DLD1 (cell line): ENCODE measurements around the gene PRKCI.

Experiments
- in situ Hi-C: cut with HindIII; loops from 2 replicates; pipeline ENCODE4 v1.10.0; 2017; ENCODE audit warnings: low sequenced_read_pairs

Gene PRKCI

DNA sequence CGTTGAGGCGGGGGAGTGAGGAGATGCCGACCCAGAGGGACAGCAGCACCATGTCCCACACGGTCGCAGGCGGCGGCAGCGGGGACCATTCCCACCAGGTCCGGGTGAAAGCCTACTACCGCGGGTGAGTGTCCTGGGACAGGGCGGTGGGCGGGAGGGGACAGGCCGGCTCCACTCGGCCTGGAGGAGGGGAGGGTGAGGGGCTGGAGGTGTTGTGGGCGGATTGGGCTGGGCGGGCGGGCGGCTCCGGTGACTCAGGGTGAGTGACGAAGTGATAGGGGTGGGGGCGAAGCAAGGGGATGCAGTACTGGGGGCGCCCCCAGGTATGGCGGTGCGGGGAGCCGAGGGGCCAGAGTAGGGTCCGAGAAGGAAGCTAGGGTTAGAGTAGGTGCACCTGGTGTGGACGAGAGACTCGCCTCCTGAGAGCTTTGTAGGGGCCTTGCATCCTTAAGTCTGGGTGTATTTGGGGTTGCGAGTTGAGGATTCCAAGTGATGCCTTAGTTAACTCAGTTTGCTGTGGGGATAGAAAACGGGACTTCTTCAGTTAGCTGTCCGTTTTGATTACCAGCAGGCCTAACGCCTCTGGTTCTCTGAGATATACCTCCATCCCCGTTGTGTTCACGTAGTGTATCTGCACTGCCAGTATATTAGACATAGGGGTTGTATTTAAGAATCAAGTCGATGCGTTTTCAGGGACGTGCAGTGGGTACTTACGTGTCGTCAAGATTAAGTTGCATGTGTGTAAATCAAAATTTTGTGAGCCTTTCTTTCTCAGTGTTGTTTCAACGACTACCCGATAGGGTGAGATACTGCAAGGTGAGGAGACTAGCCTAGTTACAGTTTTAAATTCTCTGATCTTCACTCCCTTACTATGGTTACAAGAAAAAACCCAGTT, 670 bp downstream of the PRKCI start:
- in situ Hi-C loops, result no loop called here

DNA sequence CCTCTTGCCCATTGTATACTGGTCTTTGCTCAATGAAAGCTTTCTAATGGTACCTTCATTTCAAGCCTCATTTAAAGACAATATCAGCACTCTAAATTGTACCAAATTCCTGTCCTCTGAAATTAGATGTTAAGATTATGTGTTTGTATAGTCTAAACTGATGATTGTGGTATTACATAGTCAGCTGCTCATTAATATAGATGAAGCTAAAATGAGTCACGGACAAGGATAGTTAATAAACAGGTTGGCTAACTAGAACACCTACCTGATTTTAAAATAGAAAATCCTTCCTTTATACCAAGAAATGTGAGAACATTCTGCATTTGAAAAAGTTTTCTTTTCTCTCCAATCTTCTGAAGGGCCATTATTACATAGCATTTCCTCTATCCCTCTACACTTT, 2.9 kb downstream of the PRKCI start:
- in situ Hi-C loops, result loop anchor here (5.0 kb wide), 1 partner anchor 42 kb away; no protein-coding TSS in a partner anchor

DNA sequence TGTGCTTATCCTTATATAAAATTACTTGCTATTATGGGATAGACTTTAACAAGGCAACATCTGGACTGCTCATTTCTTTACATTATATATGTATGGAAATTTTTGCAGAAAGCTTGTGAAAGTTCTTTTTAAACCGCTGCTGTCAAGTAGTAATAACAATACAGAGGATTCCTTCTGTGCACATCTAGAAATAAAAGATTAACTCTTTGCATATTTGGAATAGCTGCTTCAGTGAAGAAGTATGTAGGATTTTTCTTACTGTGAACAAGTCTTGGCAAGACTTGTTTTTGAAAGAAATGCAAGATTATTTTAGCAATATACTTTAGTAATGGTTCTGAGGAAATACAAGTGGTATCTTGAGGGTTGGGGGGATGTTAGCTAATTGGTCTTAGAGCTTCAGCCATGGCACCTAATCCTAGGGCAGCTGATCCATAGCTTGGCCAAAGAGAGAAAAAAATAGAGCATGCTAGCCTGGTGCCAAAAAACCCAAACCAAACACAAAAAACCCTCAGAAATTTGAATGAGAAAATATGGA, 4.3 kb downstream of the PRKCI start:
- in situ Hi-C loops, result loop anchor here (5.0 kb wide), 1 partner anchor 41 kb away; no protein-coding TSS in a partner anchor

DNA sequence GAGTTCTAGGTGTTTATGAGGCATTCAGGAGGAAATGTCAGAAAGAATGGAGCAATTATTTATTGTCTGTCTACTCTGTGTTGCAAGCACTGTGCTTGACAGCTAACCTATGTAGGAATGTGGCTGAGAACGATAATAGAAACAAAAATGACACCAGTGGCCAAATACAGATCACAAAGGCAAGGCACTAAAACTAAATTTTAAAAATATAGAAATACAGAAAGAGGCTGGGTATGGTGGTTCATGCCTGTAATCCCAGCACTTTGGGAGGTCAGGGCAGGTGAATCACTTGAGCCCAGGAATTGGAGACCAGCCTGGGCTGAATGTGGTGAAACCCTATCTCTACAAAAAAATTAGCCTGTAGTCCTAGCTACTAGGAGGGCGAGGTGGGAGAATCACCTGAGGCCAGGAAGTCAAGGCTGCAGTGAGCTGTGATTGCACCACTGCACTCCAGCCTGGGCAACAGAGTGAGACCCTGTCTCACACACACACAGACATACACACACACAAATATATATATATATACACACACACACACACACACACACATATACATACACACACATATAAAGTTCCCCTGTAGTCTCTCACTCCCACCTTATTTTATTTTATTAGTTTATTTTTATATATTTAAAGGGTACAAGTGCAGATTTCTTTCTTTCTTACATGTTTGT, 6.0 kb downstream of the PRKCI start:
- in situ Hi-C loops, result loop anchor here (5.0 kb wide), 1 partner anchor 39 kb away; no protein-coding TSS in a partner anchor

DNA sequence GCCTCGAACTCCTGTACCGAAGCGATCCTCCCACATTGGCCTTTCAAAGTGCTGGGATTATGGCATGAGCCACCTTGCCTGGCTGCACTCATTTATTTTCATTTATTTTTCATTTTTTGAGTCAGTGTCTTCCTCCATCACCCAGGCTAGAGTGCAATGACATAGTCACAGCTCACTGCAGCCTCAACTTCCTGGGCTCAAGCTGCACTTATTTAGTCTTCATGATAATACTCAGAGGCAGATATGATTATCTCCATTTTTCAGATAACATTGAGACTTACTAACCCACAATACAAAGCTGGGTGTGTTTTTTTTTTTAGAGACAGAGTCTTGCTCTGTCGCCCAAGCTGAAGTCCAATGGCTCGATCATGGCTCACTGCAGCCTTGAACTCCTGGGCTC, 10.0 kb downstream of the PRKCI start:
- in situ Hi-C loops, result no loop called here

DNA sequence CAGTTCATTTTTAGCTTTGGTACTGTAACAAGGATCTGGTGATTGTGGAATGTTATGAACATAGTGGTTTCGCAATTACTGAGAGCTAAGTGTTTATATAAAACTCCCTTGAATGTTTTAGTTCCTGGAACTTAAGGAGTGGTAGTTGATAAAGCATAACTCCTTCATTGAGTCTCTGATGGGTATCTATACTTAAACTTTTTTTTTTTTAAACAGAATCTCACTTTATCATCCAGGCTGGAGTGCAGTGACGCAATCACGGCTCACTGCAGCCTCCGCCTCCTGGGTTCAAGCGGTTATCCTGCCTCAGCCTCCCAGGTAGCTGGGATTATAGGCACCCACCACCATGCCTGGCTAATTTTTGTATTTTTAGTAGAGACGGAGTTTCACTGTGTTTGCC, 11.3 kb downstream of the PRKCI start:
- in situ Hi-C loops, result no loop called here

DNA sequence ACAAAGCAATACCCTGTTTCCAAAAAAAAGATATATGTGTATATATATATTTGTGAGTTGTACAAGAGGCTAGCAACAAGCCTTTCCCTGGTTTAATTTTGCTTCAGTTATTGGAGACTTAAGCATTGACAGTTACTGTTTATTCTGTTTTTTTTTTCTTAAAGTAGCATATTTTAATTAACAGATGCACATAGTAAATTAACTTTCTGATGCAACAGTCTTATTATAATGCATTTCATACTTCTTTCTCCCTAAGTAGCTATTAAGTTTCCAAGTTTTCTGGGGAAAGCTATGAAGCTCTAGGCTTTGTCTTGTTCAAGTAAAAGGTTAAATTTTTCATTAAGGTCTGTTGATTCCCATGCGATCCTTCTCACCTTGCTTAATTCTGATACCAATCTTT, 17.9 kb downstream of the PRKCI start:
- in situ Hi-C loops, result no loop called here

DNA sequence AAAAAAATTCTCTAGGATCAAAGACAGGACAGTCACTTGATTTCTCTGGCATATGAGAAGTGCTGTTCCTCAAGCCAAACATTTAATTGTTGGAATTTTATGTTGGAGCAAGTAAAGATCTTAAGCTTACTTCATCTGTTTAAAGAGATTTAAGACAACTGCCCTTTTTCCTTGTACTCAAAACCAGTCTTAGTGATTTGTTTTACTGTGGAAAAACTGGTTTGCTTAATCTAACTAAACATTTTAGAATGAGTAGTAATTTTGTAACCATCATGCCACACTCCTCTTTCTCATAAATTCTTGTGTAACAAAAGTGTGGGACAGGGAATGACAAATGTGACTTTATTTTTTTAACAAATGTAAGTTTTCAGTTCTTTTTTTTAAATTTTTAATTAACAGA, 18.4 kb downstream of the PRKCI start:
- in situ Hi-C loops, result no loop called here

DNA sequence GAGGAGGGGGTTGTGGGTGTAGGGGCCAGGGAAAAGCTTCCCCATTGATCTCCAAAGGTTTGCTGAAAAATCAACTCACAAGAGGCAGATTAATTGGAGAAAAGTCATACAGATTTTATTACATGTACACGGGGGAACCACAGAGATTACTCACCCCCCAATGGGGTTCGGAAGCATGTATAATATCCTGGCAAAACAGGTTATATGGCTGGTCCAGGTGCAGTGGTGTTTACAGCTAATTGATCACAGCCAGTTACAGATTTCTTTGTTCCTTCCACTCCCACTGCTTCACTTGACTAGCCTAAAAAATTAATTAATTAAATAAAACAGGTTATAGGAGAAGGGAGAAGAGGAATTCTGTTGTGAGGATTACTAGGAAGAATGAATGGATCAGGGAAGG, 22.4 kb downstream of the PRKCI start:
- in situ Hi-C loops, result no loop called here

DNA sequence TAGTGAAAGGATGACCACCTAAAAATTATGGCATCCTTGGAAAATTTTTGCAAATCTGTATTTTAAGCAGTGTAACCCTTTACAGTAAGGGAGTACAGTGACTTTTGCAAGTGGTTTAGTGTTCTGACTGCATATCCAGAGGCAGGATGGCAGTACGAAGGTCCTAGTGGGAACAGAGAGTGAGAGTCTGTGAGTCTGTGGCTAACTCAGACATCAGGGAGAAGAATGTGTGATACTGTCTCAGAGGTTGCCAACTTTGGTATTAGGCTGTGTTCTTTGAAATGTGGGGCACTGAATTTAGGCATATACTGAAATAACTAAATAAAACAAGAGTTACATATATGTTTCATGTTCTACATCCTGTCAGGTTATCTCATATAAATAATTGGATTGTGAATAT, 25.7 kb downstream of the PRKCI start:
- in situ Hi-C loops, result no loop called here

DNA sequence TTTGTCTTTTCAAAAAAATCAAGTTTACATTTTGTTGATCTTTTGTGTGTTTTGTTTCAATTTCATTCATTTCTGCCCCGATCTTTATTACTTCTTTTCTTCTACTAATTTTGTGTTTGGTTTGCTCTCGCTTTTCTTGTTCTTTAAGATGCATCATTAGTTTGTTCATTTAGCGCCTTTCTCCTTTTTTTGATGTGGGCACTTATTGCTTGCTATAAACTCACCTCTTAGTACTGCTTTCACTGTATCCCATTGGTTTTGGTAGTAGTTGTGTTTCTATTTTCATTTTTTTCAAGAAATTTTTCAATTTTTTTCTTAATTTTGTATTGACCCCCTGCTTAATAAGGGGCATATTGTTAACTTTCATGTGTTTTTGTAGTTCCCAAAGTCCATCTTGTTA, 34.4 kb downstream of the PRKCI start:
- in situ Hi-C loops, result no loop called here

DNA sequence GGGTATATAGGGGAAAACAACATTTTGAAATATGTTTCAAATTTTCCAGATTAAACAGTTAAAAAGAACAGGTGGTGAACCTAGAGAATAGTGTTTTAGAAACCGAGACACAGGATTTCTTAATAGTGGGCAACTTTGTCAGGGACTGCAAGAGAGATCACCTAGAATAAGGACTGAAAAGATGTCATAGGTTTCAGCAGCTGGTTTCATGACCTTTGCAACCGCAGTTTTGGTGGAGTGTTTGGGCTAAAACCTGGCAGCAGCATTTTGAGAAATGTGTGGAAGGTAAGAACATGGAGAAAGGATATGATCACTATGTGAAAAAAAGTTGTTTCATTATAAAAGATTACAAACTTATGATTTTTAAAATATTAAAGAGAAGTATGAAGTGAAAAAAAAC, 34.9 kb downstream of the PRKCI start:
- in situ Hi-C loops, result no loop called here

DNA sequence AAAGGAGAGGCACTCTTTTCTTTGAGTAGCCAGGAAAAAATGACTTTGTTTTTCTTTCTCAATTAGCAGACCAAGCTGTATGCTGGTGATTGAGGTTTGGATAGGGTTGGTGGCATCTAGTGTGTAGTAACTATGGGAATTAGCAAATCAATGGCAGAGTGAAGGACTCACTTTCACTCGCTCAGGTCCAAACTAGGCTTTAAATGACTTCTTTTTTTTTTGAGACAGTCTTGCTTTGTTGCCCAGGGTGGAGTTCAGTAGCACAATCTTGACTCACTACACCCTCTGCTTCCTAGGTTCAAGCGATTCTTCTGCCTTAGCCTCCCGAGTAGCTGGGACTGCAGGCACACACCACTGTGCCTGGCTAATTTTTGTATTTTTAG, 35.9 kb downstream of the PRKCI start:
- in situ Hi-C loops, result no loop called here

DNA sequence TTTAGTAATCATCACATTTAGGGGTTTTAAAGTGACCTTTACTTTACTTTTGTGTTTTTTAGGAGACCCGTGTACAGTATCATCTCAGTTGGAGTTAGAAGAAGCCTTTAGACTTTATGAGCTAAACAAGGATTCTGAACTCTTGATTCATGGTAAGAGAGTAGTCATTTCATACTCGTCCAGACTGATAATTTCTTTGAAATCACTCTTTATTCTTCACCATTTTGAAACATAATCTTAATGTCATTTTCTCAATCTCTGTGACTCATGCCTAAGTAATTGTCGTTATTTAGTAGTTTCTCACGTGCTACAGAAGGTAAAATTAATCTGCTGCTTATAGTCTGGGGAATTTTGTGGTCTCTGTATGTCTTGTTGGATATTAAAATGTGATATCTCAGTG, 37.7 kb downstream of the PRKCI start:
- in situ Hi-C loops, result no loop called here

DNA sequence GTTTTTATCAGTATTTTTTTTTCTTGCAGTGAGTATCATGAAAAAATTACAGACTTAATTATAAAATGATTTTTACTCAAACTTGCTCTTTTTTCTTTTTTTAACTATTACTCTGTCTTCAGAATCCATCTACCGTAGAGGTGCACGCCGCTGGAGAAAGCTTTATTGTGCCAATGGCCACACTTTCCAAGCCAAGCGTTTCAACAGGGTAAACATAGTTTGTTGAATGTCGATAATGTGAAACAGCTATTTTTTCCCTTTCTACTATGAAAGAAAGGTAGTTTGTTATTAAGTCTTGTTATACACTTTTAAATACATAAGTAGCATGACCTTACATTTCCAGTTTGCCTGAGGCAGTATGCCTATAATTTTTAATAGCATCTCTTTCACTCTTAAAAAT, 45.6 kb downstream of the PRKCI start:
- in situ Hi-C loops, result loop anchor here (5.0 kb wide), 1 partner anchor 40 kb away; no protein-coding TSS in a partner anchor

DNA sequence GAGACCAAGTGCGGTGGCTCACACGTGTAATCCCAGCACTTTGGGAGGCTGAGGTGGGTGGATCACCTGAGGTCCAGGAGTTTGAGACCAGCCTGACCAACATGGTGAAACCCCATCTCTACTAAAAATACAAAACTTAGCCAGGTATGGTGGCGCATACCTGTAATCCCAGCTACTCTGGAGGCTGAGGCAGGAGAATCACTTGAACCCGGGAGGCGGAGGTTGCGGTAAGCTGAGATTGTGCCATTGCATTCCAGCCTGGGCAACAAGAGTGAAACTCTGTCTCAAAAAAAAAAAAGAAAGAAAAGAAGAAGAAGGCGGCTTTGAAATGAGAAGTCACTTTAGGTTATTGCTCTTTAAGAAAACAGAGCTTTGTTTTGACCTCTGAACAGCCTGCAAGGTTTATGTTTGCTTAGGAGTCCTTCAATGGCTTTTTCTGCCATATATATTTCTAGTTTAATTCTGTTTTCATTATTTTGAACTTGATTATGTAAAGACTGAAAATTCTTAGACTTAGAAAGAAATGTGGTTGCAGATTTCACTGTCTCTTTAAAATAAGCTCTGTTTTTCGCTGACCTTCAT, 47.5 kb downstream of the PRKCI start:
- in situ Hi-C loops, result loop anchor here (5.0 kb wide), 1 partner anchor 42 kb away; no protein-coding TSS in a partner anchor

DNA sequence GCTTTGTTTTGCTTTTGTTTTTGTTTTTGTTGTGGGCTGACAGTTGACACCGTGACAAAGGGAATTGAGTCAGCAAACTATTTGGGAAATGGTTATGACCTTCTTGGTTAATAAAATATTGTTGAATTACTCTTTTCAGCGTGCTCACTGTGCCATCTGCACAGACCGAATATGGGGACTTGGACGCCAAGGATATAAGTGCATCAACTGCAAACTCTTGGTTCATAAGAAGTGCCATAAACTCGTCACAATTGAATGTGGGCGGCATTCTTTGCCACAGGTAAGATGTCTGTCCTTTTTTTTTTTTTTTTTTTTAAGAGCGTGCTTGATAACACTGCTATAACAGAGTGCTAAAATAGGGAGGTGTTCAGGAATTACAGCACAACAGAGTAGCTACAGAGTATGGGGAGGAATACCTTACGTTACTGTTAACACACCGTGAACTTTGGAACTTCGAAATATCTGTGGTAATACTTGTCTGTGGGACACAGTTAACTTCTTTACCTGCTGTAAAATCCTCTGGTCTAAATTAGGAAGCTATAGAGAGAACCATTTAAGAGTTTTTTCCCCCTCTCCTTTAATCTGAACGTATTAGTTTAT, 48.2 kb downstream of the PRKCI start:
- in situ Hi-C loops, result no loop called here

DNA sequence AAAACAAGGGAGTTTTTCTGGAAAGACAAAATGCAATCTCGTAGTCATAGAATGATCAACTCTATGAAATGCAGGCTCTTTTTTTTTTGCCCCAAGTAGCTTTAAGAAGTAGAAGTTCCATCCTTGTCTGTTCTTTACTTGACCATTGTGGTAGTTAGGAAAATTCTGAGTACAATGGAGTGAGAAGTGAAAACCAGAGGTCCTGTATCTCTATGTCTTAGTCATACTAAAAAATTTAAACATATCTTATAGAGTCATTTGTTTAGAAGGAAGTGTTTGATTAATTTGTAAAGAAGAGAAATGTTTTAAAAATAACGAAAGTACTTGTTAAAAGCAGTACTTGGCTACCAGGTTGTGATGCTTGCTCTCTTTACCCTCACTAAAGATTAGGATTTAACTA, 52.4 kb downstream of the PRKCI start:
- in situ Hi-C loops, result loop anchor here (5.0 kb wide), 1 partner anchor 48 kb away; no protein-coding TSS in a partner anchor

DNA sequence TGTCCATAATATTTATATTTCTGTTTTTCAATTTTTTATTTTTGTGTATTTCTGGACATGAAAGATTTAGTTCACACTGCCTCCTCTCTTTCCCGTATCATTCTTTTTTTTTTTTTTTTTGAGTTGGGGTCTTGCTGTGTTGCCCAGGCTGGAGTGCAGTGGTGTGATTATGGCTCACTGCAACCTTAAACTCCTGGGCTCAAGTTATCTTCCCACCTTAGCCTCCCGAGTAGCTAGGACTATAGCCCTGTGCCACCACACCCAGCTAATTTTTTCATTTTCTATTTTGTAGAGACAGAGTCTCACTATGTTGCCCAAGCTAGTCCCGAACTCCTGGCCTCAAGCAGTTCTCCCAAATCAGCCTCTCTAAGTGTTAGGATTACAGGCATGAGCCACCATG, 53.6 kb downstream of the PRKCI start:
- in situ Hi-C loops, result loop anchor here (5.0 kb wide), 1 partner anchor 46 kb away; no protein-coding TSS in a partner anchor

DNA sequence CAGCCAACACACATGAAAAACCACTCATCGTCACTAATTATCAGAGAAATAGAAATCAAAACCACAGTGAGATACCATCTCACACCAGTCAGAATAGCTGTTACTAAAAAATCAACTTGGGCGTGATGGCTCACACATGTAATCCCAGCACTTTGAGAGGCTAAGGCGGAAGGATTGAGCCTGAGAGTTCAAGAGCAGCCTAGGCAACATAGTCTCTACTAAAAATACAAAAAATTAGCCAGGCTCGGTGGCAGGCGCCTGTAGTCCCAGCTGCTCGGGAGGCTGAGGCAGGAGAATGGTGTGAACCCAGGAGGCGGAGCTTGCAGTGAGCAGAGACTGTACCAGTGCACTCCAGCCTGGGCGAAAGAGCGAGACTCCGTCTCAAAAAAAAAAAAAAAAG, 55.1 kb downstream of the PRKCI start:
- in situ Hi-C loops, result loop anchor here (5.0 kb wide), 1 partner anchor 45 kb away; no protein-coding TSS in a partner anchor
